OCI-LY3 (cell line): Measurements from ENCODE around the gene C3orf33.

Source experiments
- H2AFZ ChIP-seq: fragments of 200-600, 300-600 bp; shearing (Covaris generic); 2 replicates; pipeline ENCODE4 v1.6.0; 2014; ENCODE audit warnings: antibody characterized with exemption, low read depth, low read length
- H3K27ac ChIP-seq: fragments of 200-600, 300-600 bp; sonication (generic); 2 replicates; pipeline ENCODE4 v1.5.1; 2014; ENCODE audit warnings: mild to moderate bottlenecking, low read length, moderate library complexity, mixed read lengths
- H3K27me3 ChIP-seq: fragments of 200-600, 300-600 bp; sonication (generic); 2 replicates; pipeline ENCODE4 v1.6.1; 2014; ENCODE audit warnings: low read depth, low read length, mixed read lengths
- H3K36me3 ChIP-seq: fragments of 200-600, 300-600 bp; sonication (generic); replicated peaks from 2 replicates; pipeline ENCODE3; 2014; ENCODE audit warnings: low read depth, low read length, mixed read lengths
- H3K4me1 ChIP-seq: fragments of 300-600, 200-600 bp; sonication (generic); 2 replicates; pipeline ENCODE4 v1.6.1; 2014; ENCODE audit warnings: low read length, mixed read lengths
- H3K4me2 ChIP-seq: fragments of 200-600, 300-600 bp; sonication (generic); 2 replicates; pipeline ENCODE4 v1.6.1; 2014; ENCODE audit warnings: low read length, mixed read lengths
- H3K4me3 ChIP-seq: fragments of 300-600, 200-600 bp; sonication (generic); 2 replicates; pipeline ENCODE4 v1.5.1; 2014; ENCODE audit warnings: antibody characterized with exemption, mild to moderate bottlenecking, low read length, moderate library complexity
- H3K79me2 ChIP-seq: fragments of 300-600, 200-600 bp; shearing (Covaris generic); 2 replicates; pipeline ENCODE4 v1.6.1; 2014; ENCODE audit warnings: mild to moderate bottlenecking, low read length, mixed read lengths
- H3K9ac ChIP-seq: fragments of 300-600, 200-600 bp; shearing (Covaris generic); 2 replicates; pipeline ENCODE4 v1.6.0; 2014; ENCODE audit warnings: mild to moderate bottlenecking, low read length, moderate library complexity
- H3K9me3 ChIP-seq: fragments of 200-600, 300-600 bp; shearing (Covaris generic); 2 replicates; pipeline ENCODE4 v1.6.1; 2014; ENCODE audit warnings: low read length, mixed read lengths; ENCODE audit not compliant: insufficient read depth
- H4K20me1 ChIP-seq: fragments of 200-600, 300-600 bp; sonication (generic); 2 replicates; pipeline ENCODE4 v1.6.1; 2016; ENCODE audit warnings: low read length, mixed read lengths; ENCODE audit not compliant: insufficient read depth
- CTCF ChIP-seq: fragments of 200-600, 300-600 bp; sonication (generic); IDR thresholded peaks from 2 replicates; pipeline ENCODE4 v1.5.1; 2014; ENCODE audit warnings: antibody characterized with exemption, low read length, low read depth
- EZH2phosphoT487 ChIP-seq: fragments of 200-600 bp; shearing (Covaris generic); IDR thresholded peaks from 2 replicates; pipeline ENCODE4 v1.6.1; 2018; ENCODE audit warnings: antibody characterized with exemption, mixed run types, low read depth

Gene C3orf33

GRCh38 chr3:155730843-155731242, 75.2 kb downstream of the C3orf33 start:
- TF ChIP-seq EZH2phosphoT487 (no peak), CTCF (no peak)
- Histone ChIP-seq H3K79me2 (no peaks in the 10 kb centered on the region), H3K4me1 (no peaks in the 10 kb centered on the region), H3K9me3 (no peaks in the 10 kb centered on the region), H3K36me3 (no peaks in the 10 kb centered on the region), H3K27ac (no peak overlapping the region), H3K4me3 (no peak overlapping the region), H3K4me2 (no peak overlapping the region), H3K9ac (no peak overlapping the region), H3K27me3 (peaks cover 28% of the 10 kb centered on the region), H2AFZ (no peak overlapping the region), H4K20me1 (no peaks in the 10 kb centered on the region)

DNA sequence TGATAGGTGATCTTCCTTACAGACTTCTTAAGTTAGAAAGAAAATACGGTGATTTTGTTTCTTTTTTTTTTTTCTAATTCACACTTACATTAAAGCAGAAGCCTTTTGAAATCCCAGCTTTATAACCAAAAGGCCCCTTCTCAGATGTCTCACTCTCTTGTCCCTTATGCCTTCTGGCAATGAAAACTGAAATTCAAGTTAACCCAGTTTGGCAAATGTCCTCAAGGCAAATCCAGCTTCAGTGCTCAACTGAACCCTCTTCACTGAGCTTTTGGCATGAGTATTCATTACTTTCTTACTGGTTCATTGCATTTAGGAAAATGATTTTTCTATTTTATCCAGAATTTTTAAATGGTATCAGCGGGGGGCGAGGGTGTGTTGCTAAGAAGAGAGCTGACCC, 78.2 kb downstream of the C3orf33 start:
- peaks cover 10% of the 10 kb centered on the region for H3K27me3 ChIP-seq
- no peaks in the 10 kb centered on the region for H3K4me1 ChIP-seq
- no peak overlapping the region for H3K4me2 ChIP-seq
- no peaks in the 10 kb centered on the region for H3K79me2 ChIP-seq
- no peaks in the 10 kb centered on the region for H4K20me1 ChIP-seq
- no peak overlapping the region for H3K9ac ChIP-seq
- H2AFZ ChIP-seq: no peak overlapping the region
- H3K36me3 ChIP-seq: no peaks in the 10 kb centered on the region
- H3K27ac ChIP-seq: no peak overlapping the region
- TF ChIP-seq CTCF: no peak
- no peak for TF ChIP-seq EZH2phosphoT487
- no peaks in the 10 kb centered on the region for H3K9me3 ChIP-seq
- no peak overlapping the region for H3K4me3 ChIP-seq

DNA sequence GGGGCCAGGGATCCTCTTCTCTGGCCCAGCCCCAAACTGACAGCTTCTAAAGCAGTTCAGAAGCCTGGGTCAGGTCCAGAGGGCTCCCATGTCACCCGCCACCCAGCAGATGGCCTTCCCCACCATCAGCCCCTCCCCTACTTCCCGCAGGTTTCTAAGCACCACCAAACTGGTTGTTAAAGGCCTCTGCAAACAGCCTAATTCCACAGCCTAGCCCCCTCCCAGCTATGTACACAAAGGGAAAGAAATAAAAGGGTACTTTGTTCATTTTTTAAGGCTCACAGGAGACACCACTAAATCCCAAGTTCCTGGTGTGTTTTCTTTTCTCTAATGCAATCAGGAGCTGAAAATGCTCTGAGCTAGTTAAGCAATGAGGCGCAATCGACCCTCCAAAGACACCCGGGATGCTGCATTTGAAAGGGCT, 91.8 kb downstream of the C3orf33 start:
- H3K27me3 ChIP-seq: peaks cover 7% of the 10 kb centered on the region; the same call in 1 of the 2 replicates
- H3K27ac ChIP-seq: no peak overlapping the region
- no peaks in the 10 kb centered on the region for H3K36me3 ChIP-seq
- H3K9me3 ChIP-seq: no peaks in the 10 kb centered on the region
- H3K79me2 ChIP-seq: no peaks in the 10 kb centered on the region
- H3K4me2 ChIP-seq: peak overlapping the region; percentile 37
- H3K4me3 ChIP-seq: no peak overlapping the region; the same call in 1 of the 2 replicates
- no peak overlapping the region for H2AFZ ChIP-seq
- H3K4me1 ChIP-seq: peaks cover 29% of the 10 kb centered on the region
- H3K9ac ChIP-seq: no peak overlapping the region
- TF ChIP-seq CTCF: no peak
- TF ChIP-seq EZH2phosphoT487: no peak
- H4K20me1 ChIP-seq: no peaks in the 10 kb centered on the region
